HepG2 (cell line): ENCODE measurements around the gene PTPRE. TPM values are rescaled to one million over a fixed set of nuclear protein-coding genes. Genes with fewer than 3 reads are reported as not detected.

Experiments
- ATAC-seq: fragments of 200-7000 bp; cut with Tn5 transposase; 3 replicates; pipeline ENCODE4 v1.9.1; 2020; ENCODE audit warnings: mild to moderate bottlenecking, moderate library complexity
- BruUV-seq: library from RNA; stranded (reverse); fragments of 400-500 nt; replicated peaks from 2 replicates; lab custom pipeline; 2021; lab: Mats Ljungman, UMichigan
- CTCF ChIA-PET: fragments of 300-600 bp; formaldehyde crosslinking; extraction: SDS; loops from one replicate; lab custom pipeline; 2021; ENCODE audit warnings: low total read pairs, inconsistent platforms, low intra/inter-chr PET ratio; lab: Yijun Ruan, JAX
- POLR2A ChIA-PET: fragments of 350-600 bp; sonication (Branson Sonifier 250); formaldehyde crosslinking; loops from one replicate; lab custom pipeline; 2020; ENCODE audit warnings: antibody characterized with exemption, inconsistent platforms; lab: Yijun Ruan, JAX
- DNase-seq: peaks from one replicate; pipeline ENCODE4 v3.0.0-alpha.2; 2015; ENCODE audit warnings: low spot score
- FAIRE-seq: peaks from 3 replicates; lab custom pipeline; 2011; peaks lifted over from hg19 to GRCh38; lab: Jason Lieb, UNC
- H2AFZ ChIP-seq: one replicate; pipeline ENCODE4 v1.6.1; 2011; ENCODE audit warnings: low read length, inconsistent platforms
- H3K27ac ChIP-seq: fragments of 300-600 bp; 3 replicates; pipeline ENCODE4 v1.8.0; 2011; ENCODE audit warnings: mixed run types, mild to moderate bottlenecking, mixed read lengths, low read length, inconsistent platforms; ENCODE audit not compliant: insufficient read depth; ENCODE audit errors: extremely low read length
- H3K27me3 ChIP-seq, 2 experiments: fragments of 200-600 bp in 1 of 2; 2 replicates in 1 of 2; 3 replicates in 1 of 2; pipeline versions ENCODE4 v1.6.0 to v1.8.0; 2011; ENCODE audit warnings: low read length in 2 of 2, mild to moderate bottlenecking in 2 of 2, moderate library complexity in 2 of 2, inconsistent platforms in 1 of 2; ENCODE audit not compliant: insufficient read depth in 2 of 2, control insufficient read depth in 1 of 2
- H3K36me3 ChIP-seq, 2 experiments: fragments of 200-600 bp in 1 of 2; replicated peaks in 1 of 2; 2 replicates in 1 of 2; 3 replicates in 1 of 2; pipeline versions ENCODE4 v1.5.1 to v1.8.0; 2011; ENCODE audit warnings: low read length in 2 of 2, inconsistent platforms in 1 of 2; ENCODE audit not compliant: insufficient read depth in 2 of 2, control insufficient read depth in 1 of 2
- H3K4me1 ChIP-seq: 2 replicates; pipeline ENCODE4 v1.5.1; 2012; ENCODE audit warnings: low read length, inconsistent platforms; ENCODE audit not compliant: insufficient read depth
- H3K4me2 ChIP-seq: 2 replicates; pipeline ENCODE4 v1.6.0; 2011; ENCODE audit warnings: low read depth, low read length, inconsistent platforms
- H3K4me3 ChIP-seq, 3 experiments: fragments of 200-600 bp in 1 of 3; sonication (generic), shearing (Covaris generic) in 1 of 3; replicated peaks in 1 of 3; 2 replicates each; pipeline ENCODE4 v1.5.1; 2011 to 2016; ENCODE audit warnings: low read length in 3 of 3, inconsistent platforms in 2 of 3, low read depth in 2 of 3, mild to moderate bottlenecking in 2 of 3, control low read depth in 1 of 3, mixed read lengths in 1 of 3; ENCODE audit not compliant: insufficient read depth in 1 of 3
- H3K79me2 ChIP-seq: one replicate; pipeline ENCODE4 v1.6.1; 2011; ENCODE audit warnings: low read length, inconsistent platforms; ENCODE audit not compliant: insufficient read depth
- H3K9ac ChIP-seq: 2 replicates; pipeline ENCODE4 v1.6.0; 2011; ENCODE audit warnings: mild to moderate bottlenecking, low read depth, low read length, inconsistent platforms; ENCODE audit not compliant: insufficient read depth
- H3K9me3 ChIP-seq: 2 replicates; pipeline ENCODE4 v1.5.1; 2012; ENCODE audit warnings: mild to moderate bottlenecking, low read length
- H4K20me1 ChIP-seq: 2 replicates; pipeline ENCODE4 v1.6.0; 2011; ENCODE audit warnings: inconsistent platforms, mild to moderate bottlenecking, low read length, moderate library complexity; ENCODE audit not compliant: insufficient read depth
- E2F2 ChIP-seq: sonication (generic); formaldehyde crosslinking; IDR thresholded peaks from 2 replicates; pipeline ENCODE4 v1.4.0; 2020; ENCODE audit warnings: missing genetic modification reagents, borderline replicate concordance
- JUND ChIP-seq: sonication (generic); formaldehyde crosslinking; IDR thresholded peaks from 2 replicates; pipeline ENCODE4 v1.8.0; 2022; ENCODE audit warnings: mild to moderate bottlenecking, missing genetic modification reagents
- NPAS2 ChIP-seq: sonication (generic); formaldehyde crosslinking; IDR thresholded peaks from 2 replicates; pipeline ENCODE4 v1.8.0; 2022; ENCODE audit warnings: mild to moderate bottlenecking, missing genetic modification reagents, borderline replicate concordance
- SP4 ChIP-seq: sonication (generic); formaldehyde crosslinking; IDR thresholded peaks from 2 replicates; pipeline ENCODE4 v1.8.1; 2023; ENCODE audit warnings: mild to moderate bottlenecking, missing genetic modification reagents
- ZIK1 ChIP-seq: sonication (generic); formaldehyde crosslinking; IDR thresholded peaks from 2 replicates; pipeline ENCODE4 v1.5.0; 2020; ENCODE audit warnings: mild to moderate bottlenecking, low read depth, missing genetic modification reagents, borderline replicate concordance
- ZMYM3 ChIP-seq: sonication (generic); formaldehyde crosslinking; IDR thresholded peaks from 2 replicates; pipeline ENCODE4 v1.5.1; 2020; ENCODE audit warnings: mild to moderate bottlenecking, missing genetic modification reagents
- ZNF281 ChIP-seq: sonication (generic); formaldehyde crosslinking; IDR thresholded peaks from 2 replicates; pipeline ENCODE4 v1.4.0; 2020; ENCODE audit warnings: missing genetic modification reagents, borderline replicate concordance
- ZNF431 ChIP-seq: sonication (generic); formaldehyde crosslinking; IDR thresholded peaks from 2 replicates; pipeline ENCODE4 v1.9.0; 2022; ENCODE audit warnings: missing genetic modification reagents, low read depth, mild to moderate bottlenecking, borderline replicate concordance
- ZNF557 ChIP-seq: sonication (generic); formaldehyde crosslinking; IDR thresholded peaks from 2 replicates; pipeline ENCODE4 v1.4.0; 2020; ENCODE audit warnings: missing genetic modification reagents
- ZNF652 ChIP-seq: IDR thresholded peaks from 2 replicates; pipeline ENCODE4 v1.6.1; 2016; ENCODE audit warnings: low read depth, borderline replicate concordance
- WGBS: methylation state at CpG from one replicate; pipeline ENCODE4 v1.1.6; 2017; ENCODE audit warnings: low lambda C conversion rate; 5-methylcytosine and 5-hydroxymethylcytosine counted together
- in situ Hi-C: cut with HindIII; loops from 2 replicates; pipeline ENCODE4 v1.10.0; 2017; ENCODE audit warnings: low pct_unique_long_range_greater_than_20kb; ENCODE audit not compliant: extremely low pct_ligation_motif_present
- intact Hi-C: fragments of 100-400 bp; cut with micrococcal nuclease; formaldehyde crosslinking; loops from one replicate; pipeline ENCODE4 v1.10.0; 2022; ENCODE audit not compliant: unreplicated experiment
- polyA plus RNA-seq, 8 experiments: library from polyadenylated mRNA; depleted of rRNA in 3 of 8; stranded (reverse) in 7 of 8; unstranded in 1 of 8; fragments of >200 nt; fragmentation: Illumina TruSeq in 4 of 8; extraction: Trizol in 4 of 8; gene quantifications; 2 replicates each; pipeline versions ENCODE4 v1.2.1 to v1.2.3, GENCODE V29; 2011 to 2016; ENCODE audit warnings: low read depth in 4 of 8, missing spikeins in 1 of 8, mixed read lengths in 1 of 8; ENCODE audit not compliant: insufficient read depth in 1 of 8
- total RNA-seq, 5 experiments: library from RNA; depleted of rRNA; stranded (reverse); fragments of >200 nt; fragmentation: Illumina TruSeq; extraction: Trizol; gene quantifications; 2 replicates each; pipeline ENCODE4 v1.2.3, GENCODE V29; 2016; ENCODE audit warnings: low read depth in 1 of 5

PTPRE gene
- total and polyA plus RNA-seq, 2 of the 13 experiments (the other 11 are each of a cell fraction or from before 2014, with no cell fraction given), result 0.01 to 0.02 TPM

- TF ChIP-seq ZNF281 (CRISPR knock-in tag), result no peak
- no peak for TF ChIP-seq JUND (CRISPR knock-in tag)
These were observed 79.9 kb downstream of the PTPRE start (continued) for GRCh38 chr10:127986531-127987466.

GRCh38 chr10:127987467-127988380 is 80.8 kb downstream of the PTPRE start:
- H3K4me1 ChIP-seq, result no peaks in the 10 kb centered on the region
- no peaks in the 10 kb centered on the region for H3K9me3 ChIP-seq
- WGBS, result 23% methylated on average over 13 of the region's 14 CpGs
- no peak overlapping the region for H3K27ac ChIP-seq
- H3K4me3 ChIP-seq, result no peak overlapping the region
- in situ Hi-C loops, result no loop called here
- FAIRE-seq (no peak), DNase-seq (no peak), ATAC-seq (no peak)
- intact Hi-C loops, result no loop called here
- no peaks in the 10 kb centered on the region for H4K20me1 ChIP-seq
- no peak overlapping the region for H3K9ac ChIP-seq
- peaks cover 0 to 21% of the 10 kb centered on the region in 2 experiments; a peak in 3 of 5 replicates for H3K27me3 ChIP-seq
- ChIA-PET POLR2A (no interaction called here), CTCF (no interaction called here)
- no peak overlapping the region for H2AFZ ChIP-seq
- no peaks in the 10 kb centered on the region for H3K36me3 ChIP-seq
- H3K79me2 ChIP-seq, result no peaks in the 10 kb centered on the region
- no peak overlapping the region for H3K4me2 ChIP-seq
- no TSS peak for BruUV-seq
- TF ChIP-seq ZMYM3 (CRISPR knock-in tag) (no peak), NPAS2 (CRISPR knock-in tag) (no peak), ZNF557 (CRISPR knock-in tag) (no peak), SP4 (CRISPR knock-in tag) (no peak), ZNF652 (CRISPR knock-in tag) (no peak), E2F2 (CRISPR knock-in tag) (no peak), ZIK1 (CRISPR knock-in tag) (no peak), ZNF431 (no peak)
